BLaER1 treated with 17β-estradiol and CSF1 and Interleukin-3, amounts not matched to agents 10 nM and 100 nM (cell line): ENCODE measurements around the gene GPR157.

Source experiments
- H3K27ac ChIP-seq, 11 experiments: shearing (Covaris generic); formaldehyde crosslinking; 2 replicates each; pipeline ENCODE4 v1.8.1; 2022
- H3K27me3 ChIP-seq, 11 experiments: shearing (Covaris generic); formaldehyde crosslinking; 2 replicates each; pipeline ENCODE4 v1.8.1; 2022
- H3K36me3 ChIP-seq, 11 experiments: shearing (Covaris generic); formaldehyde crosslinking; 2 replicates each; pipeline ENCODE4 v1.8.1; 2022
- H3K4me1 ChIP-seq, 10 experiments: shearing (Covaris generic); formaldehyde crosslinking; 2 replicates each; pipeline ENCODE4 v1.8.1; 2022
- H3K4me2 ChIP-seq, 11 experiments: shearing (Covaris generic); formaldehyde crosslinking; 2 replicates each; pipeline ENCODE4 v1.8.1; 2022
- H3K4me3 ChIP-seq, 10 experiments: shearing (Covaris generic); formaldehyde crosslinking; 2 replicates each; pipeline ENCODE4 v1.8.1; 2022
- H3K9ac ChIP-seq, 11 experiments: shearing (Covaris generic); formaldehyde crosslinking; 2 replicates each; pipeline ENCODE4 v1.8.1; 2022
- H3K9me3 ChIP-seq, 11 experiments: shearing (Covaris generic); formaldehyde crosslinking; replicated peaks in 1 of 11; 2 replicates each; pipeline ENCODE4 v1.8.1; 2022
- H4K20me1 ChIP-seq, 11 experiments: shearing (Covaris generic); formaldehyde crosslinking; 2 replicates each; pipeline ENCODE4 v1.8.1; 2022
- Cebpa-rat ChIP-seq, 11 experiments: shearing (Covaris generic); IDR thresholded peaks; 2 replicates each; pipeline ENCODE4 v1.8.1; 2022

The GPR157 gene

GRCh38 chr1:9078015-9078751 lies 50.7 kb downstream of the GPR157 start:
- TF ChIP-seq Cebpa-rat (IDR thresholded peaks at IDR 0.05) = no peak
- H3K27ac ChIP-seq = peak overlapping the region in 10 of 11 experiments; percentile 31 to 92 (median 60); a peak in 17 of 22 replicates
- peaks cover 92 to 100% (median 100%) of the 10 kb centered on the region in 10 experiments for H3K4me1 ChIP-seq
- H3K36me3 ChIP-seq = no peaks in the 10 kb centered on the region
- no peaks in the 10 kb centered on the region for H4K20me1 ChIP-seq
- H3K4me2 ChIP-seq = peak overlapping the region; percentile 71 to 93 (median 85)
- no peak overlapping the region for H3K4me3 ChIP-seq
- H3K9ac ChIP-seq = 0 out of 22 replicates have a peak overlapping the region, but pooled peaks of 2 of the 11 experiments have one; percentile 15 to 25
- peaks cover 0 to 8% (median 0%) of the 10 kb centered on the region in 11 experiments; a peak in 3 of 22 replicates for H3K9me3 ChIP-seq
- no peaks in the 10 kb centered on the region for H3K27me3 ChIP-seq

DNA sequence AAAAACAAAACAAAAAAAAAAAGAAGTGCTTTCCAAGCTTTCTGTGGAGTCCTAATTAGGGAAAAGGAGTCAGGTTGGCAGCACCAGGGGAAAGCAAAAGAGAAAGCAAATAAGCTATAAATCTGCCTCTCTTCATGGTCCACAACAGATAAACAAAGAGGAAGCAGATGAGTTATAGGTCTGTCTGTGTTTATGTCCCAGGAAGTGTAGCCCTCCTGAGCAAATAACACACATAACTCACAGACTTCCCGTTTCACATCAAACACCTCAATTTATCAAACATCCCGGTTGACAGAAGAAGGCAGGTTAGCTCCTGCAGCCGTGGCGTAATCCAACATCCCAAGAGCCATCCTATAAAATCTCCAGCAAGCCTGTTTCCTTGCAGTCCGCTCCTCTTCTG lies 53.9 kb downstream of the GPR157 start:
- H3K4me3 ChIP-seq = peak overlapping the region in 5 of 10 experiments; percentile 5 to 24 (median 15); a peak in 5 of 20 replicates
- no peak for TF ChIP-seq Cebpa-rat (IDR thresholded peaks at IDR 0.05)
- H3K4me2 ChIP-seq = peak overlapping the region; percentile 67 to 93 (median 85)
- no peaks in the 10 kb centered on the region for H3K36me3 ChIP-seq
- H3K27me3 ChIP-seq = no peaks in the 10 kb centered on the region
- H3K9ac ChIP-seq = peak overlapping the region in 10 of 11 experiments; percentile 0 to 67 (median 54); a peak in 18 of 22 replicates
- no peaks in the 10 kb centered on the region for H4K20me1 ChIP-seq
- peaks cover 75 to 100% (median 97%) of the 10 kb centered on the region in 10 experiments for H3K4me1 ChIP-seq
- peaks cover 0 to 8% (median 0%) of the 10 kb centered on the region in 11 experiments; a peak in 3 of 22 replicates for H3K9me3 ChIP-seq
- H3K27ac ChIP-seq = peak overlapping the region; percentile 12 to 92 (median 70); a peak in 19 of 22 replicates

- Histone ChIP-seq H3K4me2 (peak overlapping the region; percentile 33 to 93 (median 81)), H4K20me1 (no peaks in the 10 kb centered on the region), H3K4me1 (peaks cover 81 to 100% (median 92%) of the 10 kb centered on the region in 10 experiments), H3K9me3 (no peaks in the 10 kb centered on the region), H3K27me3 (no peaks in the 10 kb centered on the region), H3K36me3 (no peaks in the 10 kb centered on the region; a peak in 1 of 22 replicates), H3K9ac (peak overlapping the region in 4 of 11 experiments; percentile 1 to 66 (median 26); a peak in 4 of 22 replicates), H3K27ac (peak overlapping the region in 9 of 11 experiments; percentile 2 to 92 (median 75); a peak in 14 of 22 replicates), H3K4me3 (no peak overlapping the region)
- no peak for TF ChIP-seq Cebpa-rat (IDR thresholded peaks at IDR 0.05)
Observed at GRCh38 chr1:9073143-9073542, 55.8 kb downstream of the GPR157 start.

DNA sequence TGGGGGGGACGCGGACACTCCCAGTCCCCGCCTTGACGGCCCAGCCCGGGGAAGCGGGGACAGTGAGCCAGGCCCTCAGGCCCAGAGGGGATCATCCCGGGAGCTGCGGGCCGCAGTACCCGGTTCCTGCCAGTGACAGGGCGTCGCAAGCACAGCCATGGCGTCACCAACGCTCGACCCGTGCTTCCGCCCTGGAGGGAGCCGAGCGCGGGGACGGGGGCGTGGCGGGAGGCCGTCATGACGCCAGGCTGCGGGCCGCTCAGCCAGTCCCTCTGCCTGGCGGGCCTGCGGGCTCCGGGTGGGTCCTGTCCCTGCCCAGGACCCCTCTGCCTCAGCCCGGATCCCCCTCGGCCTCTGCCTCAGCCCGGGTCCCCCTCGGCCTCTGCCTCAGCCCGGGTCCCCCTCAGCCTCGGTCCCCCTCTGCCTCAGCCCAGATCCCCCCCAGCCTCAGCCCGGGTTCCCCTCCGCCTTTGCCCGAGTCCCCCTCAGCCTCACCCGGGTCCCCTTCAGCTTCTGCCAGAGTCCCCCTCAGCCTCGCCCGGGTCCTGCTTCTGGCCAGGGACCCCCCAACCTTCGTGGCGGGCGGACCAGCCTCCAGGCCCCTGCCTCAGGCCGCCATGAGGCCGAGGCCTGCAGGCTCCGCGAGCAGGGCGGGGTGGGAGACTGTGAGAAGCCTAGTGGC lies 57.2 kb downstream of the GPR157 start:
- Histone ChIP-seq H3K4me1 (peaks cover 82 to 100% (median 92%) of the 10 kb centered on the region in 10 experiments), H3K27me3 (no peaks in the 10 kb centered on the region), H3K4me2 (peak overlapping the region in 9 of 11 experiments; percentile 79 to 95 (median 90); a peak in 18 of 22 replicates), H3K36me3 (peaks cover 0 to 14% (median 0%) of the 10 kb centered on the region in 11 experiments; a peak in 8 of 22 replicates), H3K9ac (peak overlapping the region in 8 of 11 experiments; percentile 13 to 84 (median 51); a peak in 12 of 22 replicates), H4K20me1 (no peaks in the 10 kb centered on the region), H3K27ac (peak overlapping the region in 10 of 11 experiments; percentile 38 to 92 (median 90); a peak in 18 of 22 replicates), H3K9me3 (no peaks in the 10 kb centered on the region), H3K4me3 (no peak overlapping the region; a peak in 1 of 20 replicates)
- no peak for TF ChIP-seq Cebpa-rat (IDR thresholded peaks at IDR 0.05)

- Histone ChIP-seq H3K9ac (peak overlapping the region; percentile 64 to 84 (median 81); a peak in 20 of 22 replicates), H3K27ac (peak overlapping the region; percentile 62 to 92 (median 89); a peak in 20 of 22 replicates), H4K20me1 (no peaks in the 10 kb centered on the region), H3K4me2 (peak overlapping the region; percentile 79 to 96 (median 92)), H3K4me3 (peak overlapping the region in 3 of 10 experiments; percentile 65 to 71 (median 70); a peak in 2 of 20 replicates), H3K27me3 (no peaks in the 10 kb centered on the region), H3K4me1 (peaks cover 82 to 100% (median 92%) of the 10 kb centered on the region in 10 experiments), H3K9me3 (no peaks in the 10 kb centered on the region), H3K36me3 (peaks cover 0 to 26% (median 5%) of the 10 kb centered on the region in 11 experiments; a peak in 9 of 22 replicates)
- no peak for TF ChIP-seq Cebpa-rat (IDR thresholded peaks at IDR 0.05)
Observed at GRCh38 chr1:9070486-9070885, 58.4 kb downstream of the GPR157 start.

DNA sequence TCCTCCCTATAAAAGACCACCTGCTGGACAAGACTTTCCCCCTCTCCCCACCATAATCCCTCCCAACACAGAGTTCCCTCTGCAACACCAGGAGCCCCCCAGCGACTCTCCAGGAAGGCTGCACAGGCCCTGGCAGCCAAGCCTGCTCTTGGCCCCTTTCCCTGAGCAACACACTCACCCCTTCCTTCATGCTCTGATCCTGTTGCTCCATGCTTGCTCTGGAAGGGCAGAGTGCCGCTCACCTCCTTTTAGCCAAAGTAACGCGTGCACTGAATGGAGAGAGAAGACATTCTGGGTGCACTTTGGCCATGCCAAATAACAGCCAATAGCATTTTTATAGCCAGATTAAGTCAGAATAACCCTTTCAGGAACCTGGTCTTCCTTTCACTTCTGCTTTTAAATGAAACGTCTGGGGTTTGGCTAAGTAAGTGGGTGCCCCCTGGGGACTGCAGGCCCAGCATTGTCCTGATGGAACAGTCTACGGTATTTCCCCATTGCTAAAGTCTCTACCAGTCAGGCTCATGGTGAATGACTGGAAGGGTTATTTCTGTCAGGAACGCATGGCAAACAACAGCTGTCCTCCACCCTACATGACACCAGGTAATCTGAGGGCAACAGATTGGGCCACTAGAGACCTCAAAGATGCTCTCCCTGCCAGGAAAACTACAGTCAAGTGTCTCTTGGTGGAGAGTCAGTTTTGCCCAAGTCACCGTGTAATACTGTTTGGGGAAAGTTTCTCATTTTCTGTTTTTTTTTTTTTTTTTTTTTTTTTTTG lies 59.4 kb downstream of the GPR157 start, which contains the start of gene SLC2A5:
Gene SLC2A5 (minus strand): TSS at position 310 of the 775 bp plus-strand sequence. CDS start 99 bp downstream, at position 211.
- Histone ChIP-seq H3K4me3 (peak within 1 kb of the TSS; percentile 40 to 71 (median 64)), H3K4me2 (peak within 1 kb of the TSS; percentile 79 to 96 (median 92)), H3K4me1 (peaks cover 82 to 100% (median 92%) of the 10 kb centered on the region in 10 experiments), H4K20me1 (no peaks in the 10 kb centered on the region), H3K9ac (peak within 1 kb of the TSS; percentile 67 to 84 (median 81); a peak in 21 of 22 replicates), H3K27ac (peak within 1 kb of the TSS; percentile 62 to 92 (median 89); a peak in 21 of 22 replicates), H3K36me3 (peaks cover 0 to 30% (median 5%) of the 10 kb centered on the region in 11 experiments; a peak in 9 of 22 replicates), H3K9me3 (no peaks in the 10 kb centered on the region), H3K27me3 (no peaks in the 10 kb centered on the region)
- peak in 8 of 11 experiments; percentile 39 to 80 (median 63); a peak in 13 of 22 replicates for TF ChIP-seq Cebpa-rat (IDR thresholded peaks at IDR 0.05)

- H3K36me3 ChIP-seq = peaks cover 0 to 30% (median 5%) of the 10 kb centered on the region in 11 experiments; a peak in 9 of 22 replicates
- peak overlapping the region; percentile 53 to 92 (median 89); a peak in 21 of 22 replicates for H3K27ac ChIP-seq
- no peaks in the 10 kb centered on the region for H3K9me3 ChIP-seq
- peak overlapping the region; percentile 67 to 84 (median 81); a peak in 21 of 22 replicates for H3K9ac ChIP-seq
- TF ChIP-seq Cebpa-rat (IDR thresholded peaks at IDR 0.05) = no peak
- peaks cover 82 to 100% (median 92%) of the 10 kb centered on the region in 10 experiments for H3K4me1 ChIP-seq
- peak overlapping the region; percentile 40 to 71 (median 64) for H3K4me3 ChIP-seq
- peak overlapping the region; percentile 79 to 96 (median 92) for H3K4me2 ChIP-seq
- H4K20me1 ChIP-seq = no peaks in the 10 kb centered on the region; a peak in 1 of 22 replicates
- no peaks in the 10 kb centered on the region for H3K27me3 ChIP-seq
Observed at GRCh38 chr1:9068981-9069325, 59.9 kb downstream of the GPR157 start.
